ENCODE measurements around the gene ADGRG7.

Gene ADGRG7

DNA sequence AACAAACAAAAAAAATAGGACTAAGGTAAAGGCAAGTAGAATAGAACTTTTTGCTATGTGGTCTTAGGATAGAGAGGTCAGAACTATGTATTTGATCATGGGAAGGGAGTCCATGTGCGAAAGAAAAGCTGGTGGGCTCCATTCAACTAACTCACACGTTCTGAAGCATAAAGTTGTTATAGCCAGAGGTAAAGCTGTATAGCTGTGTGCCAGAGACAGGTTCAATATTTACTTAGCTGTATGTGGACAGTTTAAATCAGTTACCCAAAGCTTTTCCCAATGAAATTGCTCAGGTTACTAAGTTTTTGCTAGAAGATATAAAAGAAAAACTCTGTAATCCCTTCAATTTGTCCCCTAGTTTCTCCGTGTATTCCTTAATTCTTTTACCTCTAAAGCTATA lies 37.8 kb downstream of the ADGRG7 start:
- Histone ChIP-seq H2AFZ (ENCODE audit: low read depth) (no peak overlapping the region), H4K20me1 (ENCODE audit: insufficient read depth) (no peaks in the 10 kb centered on the region), H3K79me2 (ENCODE audit: insufficient read depth, low read depth) (no peaks in the 10 kb centered on the region), H3K27me3 (ENCODE audit: insufficient read depth, low read depth) (no peaks in the 10 kb centered on the region), H3K36me3 (ENCODE audit: insufficient read depth) (no peaks in the 10 kb centered on the region), H3K9ac (no peak overlapping the region), H3K4me2 (no peak overlapping the region), H3K4me1 (ENCODE audit: low read depth, poor library complexity, severe bottlenecking) (peaks cover 7% of the 10 kb centered on the region), H3K27ac (no peak overlapping the region), H3K4me3 (IDR thresholded peaks at IDR 0.05; ENCODE audit: insufficient read depth, low read depth, low read length) (no peak overlapping the region)
- TF ChIP-seq CTCF (conservative IDR thresholded peaks at IDR 0.05; ENCODE audit: low read depth, low read length): no peak

GRCh38 chr3:100647657-100648056 lies 38.3 kb downstream of the ADGRG7 start:
- no peak overlapping the region for H3K9ac ChIP-seq
- H3K4me3 ChIP-seq (IDR thresholded peaks at IDR 0.05; ENCODE audit: insufficient read depth, low read depth, low read length): no peak overlapping the region
- no peak overlapping the region for H3K27ac ChIP-seq
- H2AFZ ChIP-seq (ENCODE audit: low read depth): no peak overlapping the region
- H3K36me3 ChIP-seq (ENCODE audit: insufficient read depth): no peaks in the 10 kb centered on the region
- H3K79me2 ChIP-seq (ENCODE audit: insufficient read depth, low read depth): no peaks in the 10 kb centered on the region
- H4K20me1 ChIP-seq (ENCODE audit: insufficient read depth): no peaks in the 10 kb centered on the region
- no peak overlapping the region for H3K4me2 ChIP-seq
- TF ChIP-seq CTCF (conservative IDR thresholded peaks at IDR 0.05; ENCODE audit: low read depth, low read length): no peak
- H3K4me1 ChIP-seq (ENCODE audit: low read depth, poor library complexity, severe bottlenecking): peaks cover 7% of the 10 kb centered on the region
- no peaks in the 10 kb centered on the region for H3K27me3 ChIP-seq (ENCODE audit: insufficient read depth, low read depth)

DNA sequence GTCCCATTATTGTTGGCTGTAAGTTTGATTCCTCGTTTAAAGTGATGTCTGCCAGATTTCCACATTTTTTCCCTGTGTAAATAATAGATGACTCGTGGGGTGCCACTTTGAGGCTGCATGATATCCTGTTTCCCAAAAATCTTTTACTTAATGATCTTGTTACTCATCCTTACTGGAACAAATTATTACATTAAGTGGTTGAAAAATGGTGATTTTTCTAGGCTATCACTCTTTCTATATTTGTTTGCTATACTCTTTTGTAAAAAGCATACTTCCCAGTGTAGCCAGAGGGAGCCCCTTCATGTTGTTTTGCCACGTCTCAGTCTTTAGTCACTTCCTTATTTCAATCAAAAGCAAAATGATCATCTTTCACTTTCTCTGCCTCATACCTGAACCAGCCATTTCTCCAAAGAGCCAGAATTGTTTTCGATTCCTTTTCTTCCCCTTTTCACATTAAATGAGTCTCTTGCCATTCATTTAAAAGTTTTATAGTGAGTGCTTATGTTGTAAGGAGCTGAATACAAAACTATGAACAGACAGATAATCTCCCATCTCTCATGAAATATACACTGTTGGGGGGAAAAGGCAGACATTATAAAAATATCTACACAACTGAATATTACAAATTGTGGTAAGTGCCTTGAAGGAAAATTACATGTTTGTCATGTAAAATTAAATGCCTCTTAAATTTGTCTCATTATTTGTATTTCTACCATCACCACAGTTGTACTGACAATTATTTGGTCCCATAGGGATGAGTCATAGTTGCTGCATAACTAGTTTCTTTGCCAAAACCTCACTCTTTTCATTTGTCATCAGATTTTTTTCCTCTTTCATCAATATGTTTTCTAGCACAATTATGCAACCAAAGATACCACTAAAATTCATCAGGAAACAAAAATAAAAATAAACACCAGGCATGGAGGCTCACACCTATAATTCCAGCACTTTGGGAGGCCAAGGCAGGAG lies 41.5 kb downstream of the ADGRG7 start:
- Histone ChIP-seq H4K20me1 (ENCODE audit: insufficient read depth) (no peaks in the 10 kb centered on the region), H3K4me2 (no peak overlapping the region), H3K9ac (no peak overlapping the region), H3K27ac (no peak overlapping the region), H3K36me3 (ENCODE audit: insufficient read depth) (no peaks in the 10 kb centered on the region), H2AFZ (ENCODE audit: low read depth) (no peak overlapping the region), H3K79me2 (ENCODE audit: insufficient read depth, low read depth) (no peaks in the 10 kb centered on the region), H3K27me3 (ENCODE audit: insufficient read depth, low read depth) (no peaks in the 10 kb centered on the region), H3K4me1 (ENCODE audit: low read depth, poor library complexity, severe bottlenecking) (peaks cover 7% of the 10 kb centered on the region), H3K4me3 (IDR thresholded peaks at IDR 0.05; ENCODE audit: insufficient read depth, low read depth, low read length) (no peak overlapping the region)
- no peak for TF ChIP-seq CTCF (conservative IDR thresholded peaks at IDR 0.05; ENCODE audit: low read depth, low read length)

DNA sequence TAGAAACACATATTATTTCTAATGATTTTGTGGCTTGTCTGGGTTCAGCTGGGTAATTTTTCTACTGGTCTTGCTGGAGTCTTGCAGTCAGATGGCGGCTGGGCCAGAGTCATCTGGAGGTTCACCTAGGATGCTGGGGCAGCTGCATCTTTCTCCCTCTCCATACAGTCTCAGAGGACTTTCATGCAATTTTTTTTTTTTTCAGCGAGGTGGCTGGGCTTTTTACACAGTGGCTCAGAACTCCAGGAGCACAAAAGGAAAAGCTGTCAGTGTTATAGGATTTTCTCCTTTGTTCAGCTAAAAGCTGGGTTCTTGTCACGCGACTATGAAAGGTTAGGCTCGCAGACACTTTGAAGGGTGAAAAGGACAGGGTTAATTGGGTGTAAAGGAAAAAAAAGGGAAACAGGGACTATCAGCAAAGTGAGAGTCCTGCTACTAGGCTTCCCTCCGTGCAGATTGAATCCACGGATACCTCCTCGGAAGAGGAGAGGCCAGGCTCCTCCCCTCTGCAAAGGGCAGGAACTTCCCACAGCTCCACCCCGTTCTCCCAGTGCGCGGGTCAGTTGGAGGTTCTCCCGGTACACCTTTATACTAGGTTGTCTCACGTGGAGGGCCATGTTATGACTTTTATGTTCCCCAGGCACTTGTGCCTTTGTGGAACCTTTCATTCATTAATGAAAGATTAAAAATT lies 44.3 kb downstream of the ADGRG7 start:
- Histone ChIP-seq H3K4me2 (no peak overlapping the region), H4K20me1 (ENCODE audit: insufficient read depth) (no peaks in the 10 kb centered on the region), H3K4me3 (IDR thresholded peaks at IDR 0.05; ENCODE audit: insufficient read depth, low read depth, low read length) (no peak overlapping the region), H2AFZ (ENCODE audit: low read depth) (no peak overlapping the region), H3K9ac (no peak overlapping the region), H3K79me2 (ENCODE audit: insufficient read depth, low read depth) (no peaks in the 10 kb centered on the region), H3K27me3 (ENCODE audit: insufficient read depth, low read depth) (no peaks in the 10 kb centered on the region), H3K4me1 (ENCODE audit: low read depth, poor library complexity, severe bottlenecking) (peaks cover 7% of the 10 kb centered on the region), H3K36me3 (ENCODE audit: insufficient read depth) (no peaks in the 10 kb centered on the region), H3K27ac (no peak overlapping the region)
- no peak for TF ChIP-seq CTCF (conservative IDR thresholded peaks at IDR 0.05; ENCODE audit: low read depth, low read length)
